ENCODE results near the gene CNOT2. TPM values are rescaled to one million over a fixed set of nuclear protein-coding genes. Genes with fewer than 3 reads are reported as not detected.

Gene CNOT2
- total and polyA plus RNA-seq, 2 donors (not counting 3 experiments of a cell fraction or from before 2014, with no cell fraction given), result 52.2 to 79.7 TPM

DNA sequence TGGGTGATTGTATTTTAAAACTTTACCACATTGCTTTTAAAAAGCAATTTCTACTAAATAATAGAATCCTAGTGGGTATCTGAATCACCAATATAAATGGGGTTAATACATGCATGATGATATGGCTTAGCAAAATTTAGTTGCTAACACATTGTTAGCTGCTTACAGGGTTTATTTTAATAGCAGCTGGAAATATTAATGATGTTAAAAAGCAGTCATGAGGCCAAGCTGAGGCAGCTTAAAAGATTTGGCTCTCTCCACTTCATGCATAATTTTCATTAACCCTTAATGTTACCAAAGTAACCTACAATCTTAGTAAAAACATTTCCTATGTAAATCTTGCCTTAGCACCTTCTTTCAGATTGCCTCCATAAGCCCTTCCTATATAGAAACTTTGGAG is 49.2 kb upstream of the CNOT2 start:
- TF ChIP-seq GATA2 (IDR thresholded peaks at IDR 0.05; ENCODE audit: insufficient read depth, insufficient read length, low read depth, low read length) (no peak), MYC (IDR thresholded peaks at IDR 0.05; ENCODE audit: low read depth, low read length) (no peak), EZH2 (IDR thresholded peaks at IDR 0.05; ENCODE audit: borderline replicate concordance, low read depth, low read length, severe bottlenecking) (no peak), POLR2A (IDR thresholded peaks at IDR 0.05; ENCODE audit: low read depth, low read length) (no peak), JUN (IDR thresholded peaks at IDR 0.05; ENCODE audit: borderline replicate concordance, insufficient read depth, insufficient read length, low read depth) (no peak), POLR2AphosphoS5 (IDR thresholded peaks at IDR 0.05; ENCODE audit: insufficient read depth, low read depth, low read length) (no peak), FOS (IDR thresholded peaks at IDR 0.05; ENCODE audit: borderline replicate concordance, insufficient read depth, low read length) (no peak)
- TF ChIP-seq, protein P1, sequence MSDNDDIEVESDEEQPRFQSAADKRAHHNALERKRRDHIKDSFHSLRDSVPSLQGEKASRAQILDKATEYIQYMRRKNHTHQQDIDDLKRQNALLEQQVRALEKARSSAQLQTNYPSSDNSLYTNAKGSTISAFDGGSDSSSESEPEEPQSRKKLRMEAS (IDR thresholded peaks at IDR 0.05; ENCODE audit: insufficient read depth, insufficient read length), result no peak
- TF ChIP-seq, protein P2, sequence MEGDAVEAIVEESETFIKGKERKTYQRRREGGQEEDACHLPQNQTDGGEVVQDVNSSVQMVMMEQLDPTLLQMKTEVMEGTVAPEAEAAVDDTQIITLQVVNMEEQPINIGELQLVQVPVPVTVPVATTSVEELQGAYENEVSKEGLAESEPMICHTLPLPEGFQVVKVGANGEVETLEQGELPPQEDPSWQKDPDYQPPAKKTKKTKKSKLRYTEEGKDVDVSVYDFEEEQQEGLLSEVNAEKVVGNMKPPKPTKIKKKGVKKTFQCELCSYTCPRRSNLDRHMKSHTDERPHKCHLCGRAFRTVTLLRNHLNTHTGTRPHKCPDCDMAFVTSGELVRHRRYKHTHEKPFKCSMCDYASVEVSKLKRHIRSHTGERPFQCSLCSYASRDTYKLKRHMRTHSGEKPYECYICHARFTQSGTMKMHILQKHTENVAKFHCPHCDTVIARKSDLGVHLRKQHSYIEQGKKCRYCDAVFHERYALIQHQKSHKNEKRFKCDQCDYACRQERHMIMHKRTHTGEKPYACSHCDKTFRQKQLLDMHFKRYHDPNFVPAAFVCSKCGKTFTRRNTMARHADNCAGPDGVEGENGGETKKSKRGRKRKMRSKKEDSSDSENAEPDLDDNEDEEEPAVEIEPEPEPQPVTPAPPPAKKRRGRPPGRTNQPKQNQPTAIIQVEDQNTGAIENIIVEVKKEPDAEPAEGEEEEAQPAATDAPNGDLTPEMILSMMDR (IDR thresholded peaks at IDR 0.05; ENCODE audit: extremely low read depth in 1 of 2, insufficient read depth in 1 of 2, low read depth in 1 of 2, low read length in 2 of 2), result no peak

More for the DNA sequence above, 49.2 kb upstream of the CNOT2 start:
- no TSS peak for BruUV-seq (replicated peaks)
- Histone ChIP-seq H3K4me1 (ENCODE audit: control insufficient read depth, extremely low read depth, insufficient read depth, low read length) (peaks cover 10% of the 10 kb centered on the region), H3K9me1 (replicated peaks; ENCODE audit: control insufficient read depth, extremely low read depth, insufficient read depth, low read length) (no peaks in the 10 kb centered on the region), H3K4me3 (replicated peaks in 1 of 3; ENCODE audit: insufficient read depth in 1 of 3, low read depth in 1 of 3, low read length in 3 of 3) (no peak overlapping the region), H3K36me3 (ENCODE audit: control insufficient read depth in 2 of 2, extremely low read depth in 1 of 2, insufficient read depth in 2 of 2, low read length in 2 of 2) (no peaks in the 10 kb centered on the region), H3K4me2 (ENCODE audit: insufficient read depth, low read length) (no peak overlapping the region), H3K9me3 (replicated peaks; ENCODE audit: control insufficient read depth, insufficient read depth, low read length) (no peaks in the 10 kb centered on the region), H3K27me3 (ENCODE audit: control insufficient read depth in 2 of 2, insufficient read depth in 2 of 2, low read length in 2 of 2) (no peaks in the 10 kb centered on the region), H3K9ac (replicated peaks; ENCODE audit: extremely low read depth, insufficient read depth, low read length) (no peak overlapping the region), H3K79me2 (ENCODE audit: control insufficient read depth, insufficient read depth, low read length) (no peaks in the 10 kb centered on the region), H2AFZ (ENCODE audit: low read depth, low read length) (no peak overlapping the region), H4K20me1 (replicated peaks; ENCODE audit: control insufficient read depth, extremely low read depth, insufficient read depth, low read length) (no peaks in the 10 kb centered on the region), H3K27ac (ENCODE audit: insufficient read depth, low read depth, low read length) (no peak overlapping the region)
- ChIA-PET CTCF (no interaction called here), POLR2A (no interaction called here)
- DNase-seq (ENCODE audit: low read depth, low spot score) (no peak), FAIRE-seq (no peak)
- intact Hi-C loops (cut with micrococcal nuclease), result no loop called here
- dilution Hi-C loops (cut with MboI; ENCODE audit: extremely low pct_ligation_motif_present, low sequenced_read_pairs), result no loop called here

Data from endothelial cell of umbilical vein (primary cell).